Ascending aorta (tissue), 2 donors: ENCODE data around the gene FILIP1L. TPM values are rescaled to one million over a fixed set of nuclear protein-coding genes. Genes with fewer than 3 reads are reported as not detected.

ENCODE experiments used
- DNase-seq, 2 donors: peaks; one replicate each; pipeline ENCODE4 v3.0.0-alpha.2; 2019; ENCODE audit warnings: low spot score in 2 of 2
- H3K27ac ChIP-seq, 2 donors: fragments of 200-600 bp; sonication (generic); one replicate each; pipeline ENCODE4 v1.5.1; 2016 to 2017; ENCODE audit warnings: mild to moderate bottlenecking in 1 of 2
- H3K27me3 ChIP-seq: fragments of 200-600 bp; sonication (generic); one replicate; pipeline ENCODE4 v1.5.1; 2017
- H3K36me3 ChIP-seq, 2 donors: fragments of 200-600 bp; sonication (generic); one replicate each; pipeline ENCODE4 v1.5.1; 2016
- H3K4me1 ChIP-seq, 2 donors: fragments of 200-600 bp; sonication (generic); one replicate each; pipeline ENCODE4 v1.5.1; 2016 to 2017; ENCODE audit warnings: mild to moderate bottlenecking in 1 of 2
- H3K4me3 ChIP-seq, 2 donors: fragments of 200-600 bp; sonication (generic); one replicate each; pipeline ENCODE4 v1.5.1; 2016 to 2017; ENCODE audit warnings: mild to moderate bottlenecking in 1 of 2
- H3K9me3 ChIP-seq, 2 donors: fragments of 200-600 bp; sonication (generic); one replicate each; pipeline ENCODE4 v1.5.1; 2016
- intact Hi-C: fragments of 100-400 bp; cut with DNase I; formaldehyde crosslinking; loops from one replicate; pipeline ENCODE4 v1.15.1; 2023
- total RNA-seq: library from RNA; depleted of rRNA; stranded (reverse); fragments of >200 nt; gene quantifications from one replicate; pipeline ENCODE4 v1.1.0, GENCODE V29; 2016
- TF ChIP-seq, protein P1 (sequence below), 3 experiments: fragments of 200-600 bp in 2 of 3; fragments of 450-650 bp in 1 of 3; sonication (generic) in 2 of 3; IDR thresholded peaks; one replicate each; pipeline ENCODE4 v1.5.1; 2016 to 2019; ENCODE audit warnings: antibody characterized with exemption in 3 of 3, mild to moderate bottlenecking in 1 of 3, moderate library complexity in 1 of 3

Gene FILIP1L
- total RNA-seq, 1 donor from 2014 or later = 106 TPM

DNA sequence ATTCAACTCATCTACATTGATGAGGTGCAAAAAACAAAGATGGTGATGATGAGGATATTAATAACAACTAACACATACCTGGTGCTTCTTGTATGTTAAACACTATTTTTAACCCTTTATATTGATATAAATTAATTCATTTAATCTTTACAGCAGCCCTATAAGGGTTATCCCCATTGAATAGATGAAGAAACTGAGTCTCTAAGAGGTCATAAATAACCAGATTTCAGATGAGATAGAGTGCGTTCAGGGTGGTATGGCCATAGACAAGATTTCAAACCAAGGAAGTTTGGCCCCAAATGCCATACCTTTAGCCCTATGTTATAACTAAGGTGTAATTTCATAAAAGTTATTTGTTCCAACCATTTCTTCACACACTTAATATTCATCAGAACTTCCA lies 214.1 kb downstream of the FILIP1L start:
- Histone ChIP-seq H3K27me3 (no peaks in the 10 kb centered on the region), H3K4me3 (no peak overlapping the region), H3K9me3 (no peaks in the 10 kb centered on the region), H3K27ac (no peak overlapping the region), H3K4me1 (peaks cover 0 to 26% of the 10 kb centered on the region in 2 donors), H3K36me3 (no peaks in the 10 kb centered on the region)
- intact Hi-C loops = no loop called here
- TF ChIP-seq, protein P1, sequence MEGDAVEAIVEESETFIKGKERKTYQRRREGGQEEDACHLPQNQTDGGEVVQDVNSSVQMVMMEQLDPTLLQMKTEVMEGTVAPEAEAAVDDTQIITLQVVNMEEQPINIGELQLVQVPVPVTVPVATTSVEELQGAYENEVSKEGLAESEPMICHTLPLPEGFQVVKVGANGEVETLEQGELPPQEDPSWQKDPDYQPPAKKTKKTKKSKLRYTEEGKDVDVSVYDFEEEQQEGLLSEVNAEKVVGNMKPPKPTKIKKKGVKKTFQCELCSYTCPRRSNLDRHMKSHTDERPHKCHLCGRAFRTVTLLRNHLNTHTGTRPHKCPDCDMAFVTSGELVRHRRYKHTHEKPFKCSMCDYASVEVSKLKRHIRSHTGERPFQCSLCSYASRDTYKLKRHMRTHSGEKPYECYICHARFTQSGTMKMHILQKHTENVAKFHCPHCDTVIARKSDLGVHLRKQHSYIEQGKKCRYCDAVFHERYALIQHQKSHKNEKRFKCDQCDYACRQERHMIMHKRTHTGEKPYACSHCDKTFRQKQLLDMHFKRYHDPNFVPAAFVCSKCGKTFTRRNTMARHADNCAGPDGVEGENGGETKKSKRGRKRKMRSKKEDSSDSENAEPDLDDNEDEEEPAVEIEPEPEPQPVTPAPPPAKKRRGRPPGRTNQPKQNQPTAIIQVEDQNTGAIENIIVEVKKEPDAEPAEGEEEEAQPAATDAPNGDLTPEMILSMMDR (IDR thresholded peaks at IDR 0.05) = no peak
- no peak for DNase-seq

DNA sequence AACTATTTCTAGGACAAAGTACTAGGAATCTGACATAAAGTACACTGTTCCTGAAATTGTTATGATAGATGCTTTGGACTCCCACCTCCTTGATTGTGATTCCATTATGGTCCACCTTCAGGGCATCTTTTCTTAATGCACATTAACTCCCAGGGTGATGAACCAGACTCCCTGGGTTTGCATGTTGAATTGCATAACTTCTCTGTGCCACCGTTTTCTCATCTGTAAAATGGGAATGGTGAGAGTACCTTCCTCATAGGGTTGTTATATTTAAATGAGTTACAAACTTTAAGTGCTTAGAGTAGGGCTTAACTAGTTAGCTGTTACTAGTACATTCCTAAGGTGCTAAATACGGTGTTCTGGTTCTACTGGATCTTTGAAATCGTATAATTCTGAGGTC lies 214.7 kb downstream of the FILIP1L start:
- DNase-seq = no peak
- Histone ChIP-seq H3K27ac (no peak overlapping the region), H3K9me3 (no peaks in the 10 kb centered on the region), H3K4me3 (no peak overlapping the region), H3K36me3 (no peaks in the 10 kb centered on the region), H3K4me1 (peaks cover 0 to 26% of the 10 kb centered on the region in 2 donors), H3K27me3 (no peaks in the 10 kb centered on the region)
- intact Hi-C loops = no loop called here
- TF ChIP-seq, protein P1 (IDR thresholded peaks at IDR 0.05) = no peak

DNA sequence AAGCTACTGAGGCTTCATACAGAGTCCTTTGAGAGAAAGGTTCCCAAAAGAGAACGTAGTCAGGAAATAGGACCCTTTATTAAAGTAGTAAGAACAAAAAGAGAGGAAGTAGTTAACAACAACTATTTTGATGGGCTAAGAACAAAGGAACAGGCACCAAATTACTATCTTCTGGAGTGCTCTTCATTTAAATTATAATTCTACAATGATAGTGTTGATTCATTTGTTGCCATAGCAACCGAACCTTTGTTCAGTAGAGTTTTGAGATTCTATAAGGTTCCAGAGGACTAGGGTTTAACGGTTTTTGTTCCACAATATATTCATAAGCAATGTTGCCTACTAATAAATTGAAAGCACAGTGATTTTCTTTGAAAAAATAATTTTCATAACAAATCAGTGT lies 217.8 kb downstream of the FILIP1L start:
- TF ChIP-seq, protein P1 (IDR thresholded peaks at IDR 0.05) = no peak
- no peaks in the 10 kb centered on the region for H3K9me3 ChIP-seq
- DNase-seq = no peak
- H3K4me3 ChIP-seq = no peak overlapping the region
- H3K27ac ChIP-seq = no peak overlapping the region
- H3K27me3 ChIP-seq = no peaks in the 10 kb centered on the region
- no peaks in the 10 kb centered on the region for H3K36me3 ChIP-seq
- intact Hi-C loops = no loop called here
- peaks cover 0 to 21% of the 10 kb centered on the region in 2 donors for H3K4me1 ChIP-seq

DNA sequence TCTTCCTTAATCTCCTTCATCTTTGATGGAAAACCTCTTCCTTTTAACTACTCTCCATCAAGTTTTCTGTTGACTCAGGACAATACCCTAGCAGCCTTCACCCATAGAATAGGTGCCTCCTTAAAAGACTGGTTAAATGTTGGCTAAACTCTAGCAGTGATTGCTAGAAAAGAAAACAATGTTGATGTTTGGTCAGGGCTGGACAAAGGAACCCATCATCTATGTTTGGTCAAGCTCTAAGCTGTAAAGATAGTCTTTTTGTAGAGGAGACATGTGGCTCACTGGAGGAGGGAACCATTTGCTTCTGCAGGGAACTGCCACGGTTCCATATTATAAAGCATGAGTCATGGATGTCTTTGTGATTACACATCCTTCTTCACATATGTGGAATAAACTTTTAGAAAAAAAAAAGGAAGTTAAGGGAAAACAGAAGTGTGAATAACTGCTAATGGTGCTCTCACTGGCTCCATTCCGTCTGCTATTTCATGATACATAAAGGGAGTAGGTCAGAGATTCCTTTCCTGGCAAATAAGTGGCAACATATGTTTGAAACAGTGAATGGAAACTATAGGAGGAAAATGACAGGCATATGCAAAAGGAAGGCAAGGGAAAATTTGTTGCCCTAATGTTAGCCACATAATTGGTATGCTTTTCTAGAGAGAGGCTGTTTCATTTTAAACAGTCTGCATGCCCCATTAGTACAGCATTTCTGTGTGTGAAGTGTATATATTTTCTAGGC lies 218.4 kb downstream of the FILIP1L start:
- intact Hi-C loops = no loop called here
- H3K27ac ChIP-seq = no peak overlapping the region
- TF ChIP-seq, protein P1 (IDR thresholded peaks at IDR 0.05) = no peak

DNA sequence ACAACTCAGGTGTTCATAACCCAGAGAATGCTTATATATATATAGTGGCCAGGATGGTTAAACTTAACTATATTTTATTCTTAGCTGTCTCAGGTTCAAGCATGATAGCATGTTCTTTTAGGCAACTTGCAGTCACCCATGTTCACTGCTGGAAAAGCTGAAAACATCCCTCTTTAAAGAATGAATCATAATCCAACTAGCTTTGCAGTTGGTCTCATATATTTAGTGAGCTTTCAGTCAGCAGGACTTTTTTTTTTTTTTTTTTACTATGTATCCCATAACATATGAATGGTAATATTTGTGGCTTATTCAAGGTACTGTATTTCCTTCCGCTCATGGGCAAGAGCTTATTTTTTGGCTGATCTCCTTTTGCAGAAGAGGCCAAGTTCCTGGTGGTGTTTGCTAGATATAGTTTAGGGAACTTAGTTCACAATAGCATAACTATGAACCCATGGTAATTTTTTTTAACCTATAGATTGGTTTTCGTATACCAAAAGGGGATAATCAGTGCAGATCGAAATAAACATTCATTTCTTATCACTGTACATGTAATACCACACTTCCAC lies 219.1 kb downstream of the FILIP1L start:
- intact Hi-C loops = no loop called here
- Histone ChIP-seq H3K36me3 (no peaks in the 10 kb centered on the region), H3K27ac (no peak overlapping the region), H3K4me3 (no peak overlapping the region), H3K27me3 (no peaks in the 10 kb centered on the region), H3K9me3 (no peaks in the 10 kb centered on the region), H3K4me1 (peaks cover 0 to 11% of the 10 kb centered on the region in 2 donors)
- TF ChIP-seq, protein P1 (IDR thresholded peaks at IDR 0.05) = no peak
- no peak for DNase-seq

More for the DNA sequence above, 218.4 kb downstream of the FILIP1L start:
- H3K27me3 ChIP-seq = no peaks in the 10 kb centered on the region
- H3K4me1 ChIP-seq = peaks cover 0 to 15% of the 10 kb centered on the region in 2 donors
- no peak overlapping the region for H3K4me3 ChIP-seq
- no peaks in the 10 kb centered on the region for H3K36me3 ChIP-seq
- no peaks in the 10 kb centered on the region for H3K9me3 ChIP-seq
- no peak for DNase-seq
